ENCODE results near the gene CDH8.

Gene CDH8, protein sequence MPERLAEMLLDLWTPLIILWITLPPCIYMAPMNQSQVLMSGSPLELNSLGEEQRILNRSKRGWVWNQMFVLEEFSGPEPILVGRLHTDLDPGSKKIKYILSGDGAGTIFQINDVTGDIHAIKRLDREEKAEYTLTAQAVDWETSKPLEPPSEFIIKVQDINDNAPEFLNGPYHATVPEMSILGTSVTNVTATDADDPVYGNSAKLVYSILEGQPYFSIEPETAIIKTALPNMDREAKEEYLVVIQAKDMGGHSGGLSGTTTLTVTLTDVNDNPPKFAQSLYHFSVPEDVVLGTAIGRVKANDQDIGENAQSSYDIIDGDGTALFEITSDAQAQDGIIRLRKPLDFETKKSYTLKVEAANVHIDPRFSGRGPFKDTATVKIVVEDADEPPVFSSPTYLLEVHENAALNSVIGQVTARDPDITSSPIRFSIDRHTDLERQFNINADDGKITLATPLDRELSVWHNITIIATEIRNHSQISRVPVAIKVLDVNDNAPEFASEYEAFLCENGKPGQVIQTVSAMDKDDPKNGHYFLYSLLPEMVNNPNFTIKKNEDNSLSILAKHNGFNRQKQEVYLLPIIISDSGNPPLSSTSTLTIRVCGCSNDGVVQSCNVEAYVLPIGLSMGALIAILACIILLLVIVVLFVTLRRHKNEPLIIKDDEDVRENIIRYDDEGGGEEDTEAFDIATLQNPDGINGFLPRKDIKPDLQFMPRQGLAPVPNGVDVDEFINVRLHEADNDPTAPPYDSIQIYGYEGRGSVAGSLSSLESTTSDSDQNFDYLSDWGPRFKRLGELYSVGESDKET

DNA sequence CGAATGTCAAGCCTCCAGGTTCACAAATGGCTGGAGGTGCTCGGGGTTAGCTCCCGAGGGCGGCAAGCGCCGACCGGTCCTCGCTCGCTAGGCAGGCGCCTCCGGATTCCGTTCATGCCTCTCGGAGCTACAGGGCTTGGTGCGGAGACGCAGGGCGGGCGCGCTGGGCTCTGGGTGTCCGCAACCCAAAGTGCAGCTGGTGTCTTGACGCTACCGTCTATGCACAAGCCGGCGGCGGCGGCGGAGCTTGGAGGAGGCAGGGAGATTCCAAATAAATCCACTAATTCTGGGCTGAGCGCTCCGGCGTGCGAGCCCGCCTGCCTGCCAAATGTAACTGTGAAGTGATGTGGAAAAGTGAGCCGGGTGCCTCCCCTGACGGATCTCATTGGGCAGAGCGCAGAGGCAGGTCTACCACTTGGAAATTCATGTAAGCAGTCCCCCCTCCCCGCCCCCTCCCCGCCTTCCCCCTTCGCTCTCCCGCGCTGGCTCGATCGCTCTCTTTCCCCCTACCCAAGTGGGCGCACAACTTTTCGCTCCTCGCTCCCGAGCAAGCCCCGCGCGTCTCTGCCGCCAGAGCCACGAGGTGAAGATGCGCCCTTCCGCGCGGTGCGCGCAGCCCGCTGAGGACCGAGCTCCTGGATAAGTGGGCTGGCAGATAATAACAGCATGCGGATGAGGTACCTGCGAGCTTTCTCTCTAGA, at the start of gene CDH8:
Gene CDH8, minus strand, starts transcription at position 338 of the 701 bp plus-strand sequence. CDS start 15,035 bp downstream, outside the sequence.
- peak in 1 of 2 experiments; percentile 38 for DNase-seq

GRCh38 chr16:62079236-62079635, 43.0 kb upstream of the CDH8 start:
- no peak for DNase-seq

GRCh38 chr16:62077998-62078397, 41.8 kb upstream of the CDH8 start:
- DNase-seq = no peak

GRCh38 chr16:62076886-62077285, 40.6 kb upstream of the CDH8 start:
- DNase-seq = no peak

DNA sequence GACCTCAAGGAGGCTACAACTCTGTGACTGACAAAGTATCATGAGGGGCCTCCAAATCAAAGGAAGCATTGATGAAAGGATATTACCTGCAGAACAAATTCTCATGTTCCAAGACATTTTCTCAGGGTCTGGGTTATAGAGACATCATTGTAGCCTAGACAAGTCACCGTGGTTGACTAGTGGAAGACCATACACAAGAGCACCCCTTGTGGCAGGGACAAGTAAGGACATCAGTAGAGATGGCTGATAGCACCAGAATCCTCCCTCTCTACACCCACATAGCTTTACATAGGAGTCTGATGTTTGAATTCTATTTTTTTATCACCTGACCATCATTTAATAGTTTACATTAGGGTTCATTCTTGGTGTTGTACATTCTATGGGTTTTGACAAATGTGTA, 32.5 kb upstream of the CDH8 start:
- peak in 1 of 2 experiments; percentile 10 for DNase-seq

DNA sequence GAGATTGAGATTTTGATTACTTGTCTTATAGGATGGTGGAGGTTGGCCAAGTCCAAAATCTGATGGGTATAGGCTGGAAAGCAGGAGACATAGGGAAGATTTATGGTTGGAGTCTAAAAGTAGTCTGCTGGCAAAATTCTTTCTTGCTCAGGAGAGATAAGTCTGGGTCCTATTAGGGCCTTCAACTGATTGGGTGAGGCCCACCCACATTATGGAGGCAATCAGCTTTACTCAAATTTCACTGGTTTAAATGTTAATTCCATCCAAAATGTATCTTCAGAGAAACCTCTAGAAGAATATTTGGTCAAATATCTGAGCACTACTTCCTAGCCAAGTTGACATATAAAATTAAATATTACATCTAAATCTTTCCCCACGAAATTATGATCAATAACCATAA, 31.7 kb upstream of the CDH8 start:
- no peak for DNase-seq

DNA sequence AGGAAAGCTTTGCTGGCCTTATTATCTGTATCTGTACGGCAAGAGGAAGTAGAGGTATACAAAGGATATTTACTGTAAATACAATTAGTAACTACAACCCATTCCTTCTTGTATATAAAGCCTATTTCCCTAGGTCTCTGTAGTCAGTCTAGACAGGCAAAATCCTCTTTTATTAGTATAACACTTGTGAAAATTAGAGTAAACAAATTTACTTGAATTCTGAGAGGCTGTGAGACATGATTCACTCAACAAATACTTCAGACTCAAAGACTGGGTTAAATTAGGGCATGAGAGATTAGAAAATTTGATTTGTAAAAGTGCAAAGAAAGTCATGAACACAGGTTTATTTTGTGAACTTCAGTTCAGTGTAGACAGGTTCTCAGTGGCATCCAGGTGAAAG, 30.9 kb upstream of the CDH8 start:
- no peak for DNase-seq

DNA sequence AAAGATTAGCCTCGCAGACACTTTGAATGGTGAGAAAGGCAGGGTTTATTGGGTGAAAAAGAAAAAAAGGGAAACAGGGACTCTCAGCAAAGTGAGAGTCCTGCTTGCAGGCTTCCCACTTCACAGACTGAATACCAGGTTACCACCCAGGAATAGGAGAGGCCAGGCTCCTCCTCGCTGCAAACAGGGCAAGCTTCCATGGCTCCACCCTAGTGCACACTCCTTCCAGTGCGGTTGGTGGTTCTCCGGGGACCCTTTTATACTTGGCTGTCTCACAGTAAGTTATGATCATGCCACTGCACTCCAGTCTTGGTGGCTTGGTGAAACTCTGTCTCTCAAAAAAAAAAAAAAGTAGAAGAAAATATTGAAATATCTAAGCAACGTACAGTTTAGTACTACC, 30.5 kb upstream of the CDH8 start:
- DNase-seq = no peak

- DNase-seq = no peak
Observed at GRCh38 chr16:62064173-62064572, 27.9 kb upstream of the CDH8 start.

DNA sequence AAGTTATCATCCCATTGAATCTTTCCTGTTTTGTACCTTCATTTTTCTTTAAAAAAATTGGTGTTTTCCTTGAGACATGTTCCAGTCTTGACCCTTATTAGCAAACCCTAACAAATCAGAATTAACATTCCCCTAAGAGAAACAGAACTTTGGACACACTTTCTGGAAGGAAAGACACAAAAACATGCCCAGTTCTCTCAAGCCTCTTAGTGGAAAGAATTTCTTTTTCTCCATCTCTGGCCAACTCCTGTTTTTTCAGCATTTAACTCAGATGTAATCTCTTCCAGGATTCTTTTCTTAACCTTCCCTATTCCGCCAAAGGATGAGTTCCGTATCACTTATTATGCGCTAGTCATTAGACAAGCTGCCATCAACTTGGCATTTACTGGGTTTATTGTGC, 23.9 kb upstream of the CDH8 start:
- no peak for DNase-seq

- no peak for DNase-seq
Observed at GRCh38 chr16:62059527-62059926, 23.3 kb upstream of the CDH8 start.

DNA sequence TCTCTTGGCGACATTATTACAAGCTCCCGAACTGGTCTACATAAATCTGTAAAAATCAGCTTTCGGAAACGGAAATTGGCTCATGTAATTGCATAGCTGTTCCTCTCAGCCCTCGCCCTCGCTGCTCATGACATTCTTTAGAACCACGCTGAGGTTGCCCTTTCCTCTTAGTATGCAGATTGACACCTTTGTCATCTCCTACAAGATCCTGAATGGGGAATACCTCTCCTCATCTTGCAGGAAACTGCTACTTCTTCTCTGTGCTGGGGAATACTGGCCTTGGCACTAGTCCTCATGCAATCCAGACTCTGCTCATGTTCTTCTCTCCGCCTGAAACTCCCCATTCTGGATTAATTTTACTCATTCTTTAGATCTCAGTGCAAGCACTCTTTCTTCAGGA, 22.2 kb upstream of the CDH8 start:
- no peak for DNase-seq

DNA sequence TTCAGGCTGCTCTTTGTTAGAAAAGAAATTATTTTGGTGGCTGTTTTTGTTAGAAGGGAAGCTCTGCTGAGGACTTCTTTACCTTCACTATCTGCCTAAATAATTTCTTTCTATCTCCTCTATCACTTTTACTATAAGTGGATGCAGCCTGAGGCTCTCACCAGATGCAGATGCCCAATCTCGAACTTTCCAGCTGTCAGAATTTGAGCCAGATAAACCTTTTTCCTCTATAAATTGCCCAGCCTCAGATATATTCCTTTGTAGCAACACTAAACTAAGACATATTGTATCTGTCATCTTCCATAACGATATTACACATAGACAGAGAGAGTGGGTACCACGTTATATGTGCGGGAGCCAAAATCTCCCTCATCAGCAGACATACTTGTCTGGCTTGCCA, 15.7 kb upstream of the CDH8 start:
- no peak for DNase-seq

DNA sequence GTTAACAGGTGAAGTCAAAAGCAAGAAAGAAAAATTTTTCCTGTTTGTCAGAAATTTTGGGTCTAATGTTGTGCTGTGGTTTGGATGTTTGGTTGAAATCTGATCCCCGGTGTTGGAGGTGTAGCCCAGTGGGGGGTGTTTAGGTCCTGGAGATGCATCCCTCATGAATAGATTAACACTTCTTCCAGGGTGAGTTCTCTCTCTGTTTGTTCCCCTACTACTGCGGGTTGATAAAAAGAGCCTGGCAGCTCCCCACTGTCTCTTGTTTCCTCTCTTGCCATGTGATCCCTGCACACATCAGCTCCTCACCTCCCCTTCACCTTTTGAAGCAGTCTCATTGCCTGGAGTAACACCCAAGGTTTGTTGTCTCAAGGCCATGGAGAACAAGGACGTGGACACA, 14.6 kb upstream of the CDH8 start:
- DNase-seq = no peak

DNA sequence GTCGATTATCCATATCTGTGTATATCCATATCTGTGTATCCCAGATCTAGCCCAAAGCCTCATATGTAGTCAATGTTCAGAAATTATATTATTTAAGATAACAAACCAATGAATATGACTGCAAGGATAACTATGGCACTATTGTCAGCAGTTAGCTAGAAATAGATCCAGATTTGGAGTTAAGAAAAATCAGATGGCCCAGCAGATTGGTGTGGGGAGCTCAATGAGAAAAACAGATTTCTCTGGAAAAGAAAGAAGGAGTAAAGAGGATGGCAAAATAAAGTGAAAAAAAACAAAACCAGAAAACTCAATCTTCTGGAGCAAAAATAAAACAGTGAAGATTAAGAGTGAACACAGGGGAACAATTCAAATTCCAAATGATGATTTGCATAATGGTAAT, 10.6 kb upstream of the CDH8 start:
- DNase-seq = no peak

DNA sequence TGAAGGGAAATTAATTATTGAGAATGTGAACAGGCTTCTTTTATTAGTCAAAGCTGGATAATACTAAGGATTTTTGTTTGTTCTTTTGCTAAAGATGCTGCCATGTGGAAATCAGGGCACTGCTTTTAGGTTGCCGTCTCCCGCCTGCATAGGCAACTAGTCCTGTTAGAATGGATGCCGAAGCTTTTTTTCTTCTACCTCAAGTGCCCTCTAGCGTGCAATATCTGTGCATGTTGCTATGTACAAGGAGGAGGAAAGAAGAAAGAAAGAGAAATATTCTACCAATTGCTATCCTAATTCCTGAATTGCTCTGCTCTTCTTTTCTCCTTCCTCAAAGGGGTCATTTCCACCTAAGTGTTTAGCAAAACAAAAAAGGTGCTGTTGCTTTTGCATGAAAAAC, 5.2 kb upstream of the CDH8 start:
- DNase-seq = peak; percentile 28 to 53

- DNase-seq = no peak
Observed at GRCh38 chr16:62038646-62039045, 2.4 kb upstream of the CDH8 start.

GRCh38 chr16:62038225-62038624, 2.0 kb upstream of the CDH8 start:
- no peak for DNase-seq

DNA sequence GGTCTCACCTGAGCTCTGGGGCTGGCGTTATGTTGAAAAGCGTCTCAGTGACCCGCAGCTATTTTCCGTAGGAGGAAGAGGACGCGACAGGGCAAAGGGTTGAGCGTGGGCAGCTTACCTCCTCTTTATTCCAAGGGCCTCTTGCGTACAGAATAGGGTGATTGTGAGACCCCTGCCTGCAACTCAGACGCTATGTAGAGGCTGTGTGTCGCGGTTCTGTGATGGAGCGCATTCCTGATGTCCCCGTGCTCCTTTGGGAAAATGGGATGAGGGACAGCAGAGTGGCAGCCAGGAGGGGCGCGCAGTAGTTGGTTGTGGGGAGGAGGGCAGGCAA, 531 bp upstream of the CDH8 start:
- no peak for DNase-seq

GRCh38 chr16:62035115-62036092, 834 bp downstream of the CDH8 start:
- DNase-seq = peak in 1 of 2 experiments; percentile 38

GRCh38 chr16:62034231-62035114, 1.8 kb downstream of the CDH8 start:
- DNase-seq = peak in 1 of 2 experiments; percentile 7

Measured in NCI-H524 (cell line).